ENCODE measurements around the gene AGPAT3.

AGPAT3 gene

GRCh38 chr21:43911935-43912487 lies 47.0 kb downstream of the AGPAT3 start:
- H3K27ac ChIP-seq = no peak overlapping the region
- no peak for TF ChIP-seq CTCF (conservative IDR thresholded peaks at IDR 0.05)

DNA sequence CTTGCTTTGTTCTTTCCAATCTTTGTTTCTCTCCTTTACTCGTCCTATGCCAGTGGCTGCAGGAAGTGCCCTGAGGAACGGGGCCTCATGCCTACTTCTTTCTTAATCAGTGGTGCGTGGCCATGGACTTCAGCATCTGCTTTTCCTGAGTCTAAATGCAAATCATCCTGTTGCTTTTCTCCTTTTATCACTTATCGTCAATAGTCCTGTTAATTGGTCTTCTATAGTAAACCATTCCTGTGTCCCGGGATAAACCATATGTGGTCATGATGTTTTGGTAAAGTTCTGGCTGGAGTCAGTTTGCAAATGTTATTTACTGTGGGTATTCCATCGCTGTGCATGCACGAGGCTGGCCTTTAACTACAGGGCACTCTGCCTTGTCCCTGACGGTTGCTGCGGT lies 47.5 kb downstream of the AGPAT3 start:
- TF ChIP-seq CTCF (conservative IDR thresholded peaks at IDR 0.05) = no peak
- H3K27ac ChIP-seq = no peak overlapping the region

DNA sequence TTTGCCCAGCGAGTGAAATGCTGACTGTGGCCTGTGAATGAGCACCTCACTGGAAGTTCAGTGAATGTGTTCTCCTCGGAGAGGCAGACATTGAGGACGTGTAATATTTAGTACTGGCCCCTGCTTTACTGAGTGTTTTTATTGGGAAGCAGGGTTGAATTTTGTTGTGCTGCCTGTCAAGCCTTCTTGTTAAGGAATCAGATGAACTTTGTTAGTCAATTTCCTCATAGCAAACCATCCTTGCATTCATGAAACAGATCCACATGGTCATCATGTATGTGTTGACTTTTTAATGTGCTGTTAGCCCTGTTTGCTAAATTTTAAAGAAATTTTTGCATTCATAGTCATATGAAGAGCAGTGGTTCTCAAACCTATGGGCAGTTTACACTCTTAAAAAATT lies 47.9 kb downstream of the AGPAT3 start:
- no peak for TF ChIP-seq CTCF (conservative IDR thresholded peaks at IDR 0.05)
- H3K27ac ChIP-seq = no peak overlapping the region

DNA sequence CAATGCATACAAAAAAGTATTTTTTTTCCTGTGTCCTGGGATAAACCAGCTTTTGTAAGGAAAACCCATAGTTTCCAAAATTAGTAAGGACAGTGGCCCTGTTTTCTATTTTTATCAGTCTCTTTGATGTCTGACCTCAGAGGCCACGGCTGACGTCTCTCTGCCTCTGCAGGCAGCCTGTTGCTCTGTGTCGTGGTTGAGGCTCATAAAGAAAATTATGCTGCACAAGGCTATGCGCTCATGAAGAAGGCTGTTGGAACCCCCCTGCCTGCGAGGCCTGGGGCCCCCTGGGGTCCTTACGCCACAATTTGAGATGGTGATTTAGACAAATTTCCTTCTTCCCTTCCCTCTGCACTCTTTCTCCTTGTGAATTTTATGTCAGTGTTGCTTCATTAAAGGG lies 48.9 kb downstream of the AGPAT3 start:
- TF ChIP-seq CTCF (conservative IDR thresholded peaks at IDR 0.05) = no peak
- H3K27ac ChIP-seq = no peak overlapping the region

GRCh38 chr21:43916076-43916475 lies 51.1 kb downstream of the AGPAT3 start:
- no peak for TF ChIP-seq CTCF (conservative IDR thresholded peaks at IDR 0.05)
- no peak overlapping the region for H3K27ac ChIP-seq

DNA sequence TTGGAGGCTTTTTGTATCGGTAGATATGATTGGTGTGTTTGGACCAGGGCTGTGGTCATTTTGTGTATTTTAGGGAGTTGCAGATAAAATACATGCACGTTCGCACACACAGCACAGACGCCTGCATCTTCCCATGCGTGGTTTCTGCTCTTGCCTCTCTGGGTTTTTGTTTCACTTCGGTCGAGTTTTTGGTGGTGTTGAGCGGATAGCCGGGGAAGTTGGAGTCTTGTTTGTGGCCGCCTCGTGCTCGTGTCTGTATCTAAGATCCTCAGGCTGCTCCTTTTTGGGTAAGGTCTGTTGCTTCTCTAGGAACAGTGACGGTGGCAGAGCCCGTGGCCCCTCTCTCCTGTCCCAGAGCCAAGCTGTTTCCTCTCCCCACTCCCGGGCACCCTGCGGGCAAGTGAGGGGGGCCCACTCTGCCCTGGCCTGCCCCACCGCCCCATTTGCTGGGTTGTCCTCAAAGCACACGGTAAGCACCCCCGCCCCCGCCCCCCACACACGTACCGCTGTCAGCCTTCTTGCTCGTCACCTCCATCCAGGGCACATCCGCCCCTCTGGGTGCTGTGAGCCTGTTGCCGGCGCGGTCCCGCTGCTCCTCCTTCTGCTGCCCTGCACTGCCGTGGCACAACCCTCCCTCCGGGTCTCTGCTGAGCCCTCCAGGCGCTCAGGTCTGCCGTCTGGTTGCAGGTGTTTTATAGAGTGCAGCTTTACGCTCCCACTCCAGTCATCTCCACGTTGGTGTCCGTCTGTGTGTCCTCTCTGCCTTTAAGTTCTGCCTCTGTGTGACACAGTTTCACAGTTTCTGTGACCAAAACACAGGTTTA lies 51.9 kb downstream of the AGPAT3 start:
- H3K27ac ChIP-seq = 0 out of 2 replicates have a peak overlapping the region, but pooled peaks have one; percentile 1
- TF ChIP-seq CTCF (conservative IDR thresholded peaks at IDR 0.05) = no peak

GRCh38 chr21:43917515-43918384 lies 52.7 kb downstream of the AGPAT3 start:
- TF ChIP-seq CTCF (conservative IDR thresholded peaks at IDR 0.05) = no peak; the same call in 1 of the 2 replicates
- H3K27ac ChIP-seq = 0 out of 2 replicates have a peak overlapping the region, but pooled peaks have one; percentile 1
